PFSK-1 (cell line): ENCODE results near the gene OTUD5.

Source experiments
- FOXP2 ChIP-seq: optimal IDR thresholded peaks from 2 replicates; pipeline ENCODE3; 2011; ENCODE audit warnings: borderline replicate concordance, control low read depth, inconsistent platforms; ENCODE audit not compliant: insufficient read depth; ENCODE audit errors: extremely low read length, extremely low read depth
- POLR2AphosphoS5 ChIP-seq: IDR thresholded peaks from 2 replicates; pipeline ENCODE4 v1.6.1; 2012; ENCODE audit warnings: low read depth, mild to moderate bottlenecking, control low read depth, low read length, moderate library complexity
- SIN3A ChIP-seq: IDR thresholded peaks from 2 replicates; pipeline ENCODE4 v1.6.1; 2012; ENCODE audit warnings: mild to moderate bottlenecking, low read length, moderate library complexity, borderline replicate concordance; ENCODE audit not compliant: insufficient read depth
- TAF1 ChIP-seq: IDR thresholded peaks from 2 replicates; pipeline ENCODE4 v1.6.1; 2012; ENCODE audit warnings: low read length, control low read depth, borderline replicate concordance; ENCODE audit not compliant: insufficient read depth
- TF ChIP-seq, protein P1 (sequence below), 2 experiments: IDR thresholded peaks; 2 replicates each; pipeline versions ENCODE4 v1.6.1 to v1.8.0; 2011 to 2012; ENCODE audit warnings: low read depth in 2 of 2, low read length in 2 of 2, control low read depth in 1 of 2, inconsistent platforms in 1 of 2, mild to moderate bottlenecking in 1 of 2, moderate library complexity in 1 of 2; ENCODE audit not compliant: insufficient read depth in 1 of 2

Gene OTUD5

DNA sequence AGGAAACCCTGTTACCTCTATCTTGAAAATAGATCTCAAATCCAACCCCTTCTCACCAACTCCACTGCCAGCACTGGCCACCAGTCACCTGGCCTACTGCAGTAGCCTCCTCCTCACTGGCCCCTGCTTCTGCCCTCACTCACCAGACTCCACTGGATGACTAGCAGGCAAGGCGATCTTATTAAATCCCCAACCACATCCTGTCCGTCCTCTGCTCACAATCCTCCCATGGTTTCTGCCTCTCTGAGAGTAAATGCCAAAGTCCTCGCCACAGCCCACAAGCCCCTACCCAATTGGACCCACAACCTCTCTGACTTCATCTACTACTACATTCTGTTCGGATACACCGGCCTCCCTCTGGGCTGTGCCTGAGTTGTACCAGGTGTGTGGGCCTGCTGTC is 33.1 kb downstream of the OTUD5 start:
- TF ChIP-seq, protein P1, sequence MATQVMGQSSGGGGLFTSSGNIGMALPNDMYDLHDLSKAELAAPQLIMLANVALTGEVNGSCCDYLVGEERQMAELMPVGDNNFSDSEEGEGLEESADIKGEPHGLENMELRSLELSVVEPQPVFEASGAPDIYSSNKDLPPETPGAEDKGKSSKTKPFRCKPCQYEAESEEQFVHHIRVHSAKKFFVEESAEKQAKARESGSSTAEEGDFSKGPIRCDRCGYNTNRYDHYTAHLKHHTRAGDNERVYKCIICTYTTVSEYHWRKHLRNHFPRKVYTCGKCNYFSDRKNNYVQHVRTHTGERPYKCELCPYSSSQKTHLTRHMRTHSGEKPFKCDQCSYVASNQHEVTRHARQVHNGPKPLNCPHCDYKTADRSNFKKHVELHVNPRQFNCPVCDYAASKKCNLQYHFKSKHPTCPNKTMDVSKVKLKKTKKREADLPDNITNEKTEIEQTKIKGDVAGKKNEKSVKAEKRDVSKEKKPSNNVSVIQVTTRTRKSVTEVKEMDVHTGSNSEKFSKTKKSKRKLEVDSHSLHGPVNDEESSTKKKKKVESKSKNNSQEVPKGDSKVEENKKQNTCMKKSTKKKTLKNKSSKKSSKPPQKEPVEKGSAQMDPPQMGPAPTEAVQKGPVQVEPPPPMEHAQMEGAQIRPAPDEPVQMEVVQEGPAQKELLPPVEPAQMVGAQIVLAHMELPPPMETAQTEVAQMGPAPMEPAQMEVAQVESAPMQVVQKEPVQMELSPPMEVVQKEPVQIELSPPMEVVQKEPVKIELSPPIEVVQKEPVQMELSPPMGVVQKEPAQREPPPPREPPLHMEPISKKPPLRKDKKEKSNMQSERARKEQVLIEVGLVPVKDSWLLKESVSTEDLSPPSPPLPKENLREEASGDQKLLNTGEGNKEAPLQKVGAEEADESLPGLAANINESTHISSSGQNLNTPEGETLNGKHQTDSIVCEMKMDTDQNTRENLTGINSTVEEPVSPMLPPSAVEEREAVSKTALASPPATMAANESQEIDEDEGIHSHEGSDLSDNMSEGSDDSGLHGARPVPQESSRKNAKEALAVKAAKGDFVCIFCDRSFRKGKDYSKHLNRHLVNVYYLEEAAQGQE (IDR thresholded peaks at IDR 0.05; ENCODE audit: insufficient read depth in 1 of 2, low read depth in 2 of 2, low read length in 2 of 2) = no peak
- TF ChIP-seq SIN3A (no peak), TAF1 (no peak), FOXP2 (no peak), POLR2AphosphoS5 (no peak)

DNA sequence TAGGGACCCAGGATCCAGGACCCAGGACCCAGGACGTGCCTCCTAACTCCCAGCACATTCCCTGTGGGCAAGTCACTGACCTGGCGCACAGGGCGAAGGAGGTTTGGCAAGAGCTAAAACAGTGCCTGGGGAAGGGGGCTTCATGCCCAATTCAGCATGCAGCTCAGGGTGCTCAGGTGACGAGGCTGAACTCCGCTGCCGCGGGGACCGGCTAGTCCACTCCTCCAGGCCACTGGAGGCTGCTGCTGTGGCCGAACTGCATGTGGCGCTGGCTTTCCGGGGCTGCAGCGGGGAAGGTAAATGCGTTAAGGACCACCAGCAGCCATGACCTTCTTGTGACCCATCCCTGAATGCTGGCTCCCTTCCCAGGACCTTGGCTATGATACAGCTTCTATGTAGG is 33.6 kb downstream of the OTUD5 start:
- TF ChIP-seq SIN3A = no peak
- no peak for TF ChIP-seq POLR2AphosphoS5

DNA sequence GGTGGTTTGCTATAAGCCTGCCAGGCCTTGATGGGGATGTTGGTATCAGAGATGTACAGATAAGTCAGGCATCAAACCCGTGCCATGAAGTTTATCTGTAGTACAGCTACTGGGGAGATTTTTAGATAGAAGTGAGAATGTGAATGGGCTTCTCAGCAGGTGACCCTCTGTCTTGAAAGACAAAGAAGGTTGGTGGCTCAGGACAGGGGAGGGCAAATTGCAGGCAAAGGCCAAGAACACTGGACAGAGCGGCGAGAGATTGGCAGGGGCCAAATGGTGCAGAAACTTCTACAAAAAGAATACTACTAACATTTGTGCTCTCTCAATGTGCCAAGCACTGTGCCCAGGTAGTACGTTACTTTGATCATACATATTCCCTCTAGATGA is 36.7 kb downstream of the OTUD5 start:
- TF ChIP-seq TAF1 = no peak
- TF ChIP-seq FOXP2 = no peak
- no peak for TF ChIP-seq POLR2AphosphoS5
- TF ChIP-seq, protein P1 (IDR thresholded peaks at IDR 0.05; ENCODE audit: insufficient read depth in 1 of 2, low read depth in 2 of 2, low read length in 2 of 2) = no peak
- TF ChIP-seq SIN3A = no peak

DNA sequence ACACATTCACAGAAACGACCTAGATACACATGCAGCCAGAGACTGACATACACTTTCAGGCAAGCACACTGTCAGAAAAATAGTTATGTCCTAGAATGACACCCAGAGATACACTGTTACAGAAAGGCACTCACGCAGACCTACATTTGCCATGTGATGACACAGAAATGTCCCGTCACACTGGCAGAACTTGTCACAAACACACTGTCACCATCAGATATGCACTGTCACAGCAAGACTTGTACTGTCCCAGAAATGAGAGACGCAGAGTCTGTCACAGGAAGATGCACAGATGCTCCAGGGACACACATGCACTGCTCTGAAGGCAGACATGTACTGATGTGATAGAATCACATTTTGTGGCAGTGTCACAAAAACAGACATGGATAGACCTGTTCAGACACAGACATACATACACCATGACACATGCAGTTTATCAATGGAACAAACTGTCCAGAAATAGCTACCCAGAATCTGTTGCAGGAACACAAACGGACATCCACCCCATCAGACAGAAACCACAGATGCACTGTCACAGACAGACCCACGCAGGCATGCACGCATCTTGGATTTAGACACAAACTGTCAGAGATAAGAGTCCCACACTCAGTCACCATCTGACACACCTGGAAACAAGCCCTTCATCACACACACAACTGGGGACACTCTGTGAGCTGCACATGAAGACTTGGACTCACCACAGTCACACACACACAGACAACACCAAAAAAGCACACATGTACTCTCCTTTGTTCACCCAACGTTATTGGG is 37.3 kb downstream of the OTUD5 start:
- TF ChIP-seq, protein P1 (IDR thresholded peaks at IDR 0.05; ENCODE audit: insufficient read depth in 1 of 2, low read depth in 2 of 2, low read length in 2 of 2) = no peak
- TF ChIP-seq POLR2AphosphoS5 (no peak), TAF1 (no peak), FOXP2 (no peak), SIN3A (no peak)

DNA sequence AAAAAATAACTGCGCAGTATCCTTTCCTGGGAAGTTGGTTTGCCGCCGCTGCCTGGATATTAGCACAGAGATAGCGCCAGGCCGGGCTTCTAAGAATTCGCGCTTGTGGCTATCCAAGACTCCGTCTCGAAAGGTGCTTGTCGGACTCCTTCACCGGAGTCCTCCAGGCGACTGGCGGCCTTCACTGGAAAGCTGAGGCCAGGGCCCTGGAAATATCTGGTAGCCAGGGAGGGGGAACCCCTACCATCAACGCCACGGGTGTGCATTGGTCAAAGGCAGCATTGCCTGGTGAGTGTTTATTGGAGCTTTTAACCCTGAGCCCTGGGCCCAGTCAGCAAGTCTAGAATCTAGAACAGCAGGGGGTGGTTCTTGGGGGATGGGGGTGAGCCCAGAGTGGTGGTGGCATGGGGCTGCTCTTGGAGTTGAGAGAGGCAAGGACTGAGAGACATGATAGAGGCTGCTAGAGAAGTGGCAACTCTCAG is 38.0 kb downstream of the OTUD5 start:
- TF ChIP-seq POLR2AphosphoS5 (no peak), SIN3A (no peak), FOXP2 (no peak), TAF1 (no peak)
- TF ChIP-seq, protein P1 (IDR thresholded peaks at IDR 0.05; ENCODE audit: insufficient read depth in 1 of 2, low read depth in 2 of 2, low read length in 2 of 2) = no peak
